SU-DHL-6 (cell line): Measurements from ENCODE around the gene TRIM29.

Source experiments
- EZH2phosphoT487 ChIP-seq: fragments of 200-600 bp; sonication (generic), shearing (Covaris generic); conservative IDR thresholded peaks from 2 replicates; pipeline ENCODE4 v1.6.1; 2018; ENCODE audit warnings: mild to moderate bottlenecking, antibody characterized with exemption, low read length, moderate library complexity, mixed read lengths
- TF ChIP-seq, protein P1 (sequence below): fragments of 200-600 bp; sonication (generic); IDR thresholded peaks from one replicate; pipeline ENCODE4 v1.5.1; 2017; ENCODE audit warnings: antibody characterized with exemption, mild to moderate bottlenecking, low read length, moderate library complexity; ENCODE audit not compliant: insufficient read depth, poor library complexity, severe bottlenecking

DNA sequence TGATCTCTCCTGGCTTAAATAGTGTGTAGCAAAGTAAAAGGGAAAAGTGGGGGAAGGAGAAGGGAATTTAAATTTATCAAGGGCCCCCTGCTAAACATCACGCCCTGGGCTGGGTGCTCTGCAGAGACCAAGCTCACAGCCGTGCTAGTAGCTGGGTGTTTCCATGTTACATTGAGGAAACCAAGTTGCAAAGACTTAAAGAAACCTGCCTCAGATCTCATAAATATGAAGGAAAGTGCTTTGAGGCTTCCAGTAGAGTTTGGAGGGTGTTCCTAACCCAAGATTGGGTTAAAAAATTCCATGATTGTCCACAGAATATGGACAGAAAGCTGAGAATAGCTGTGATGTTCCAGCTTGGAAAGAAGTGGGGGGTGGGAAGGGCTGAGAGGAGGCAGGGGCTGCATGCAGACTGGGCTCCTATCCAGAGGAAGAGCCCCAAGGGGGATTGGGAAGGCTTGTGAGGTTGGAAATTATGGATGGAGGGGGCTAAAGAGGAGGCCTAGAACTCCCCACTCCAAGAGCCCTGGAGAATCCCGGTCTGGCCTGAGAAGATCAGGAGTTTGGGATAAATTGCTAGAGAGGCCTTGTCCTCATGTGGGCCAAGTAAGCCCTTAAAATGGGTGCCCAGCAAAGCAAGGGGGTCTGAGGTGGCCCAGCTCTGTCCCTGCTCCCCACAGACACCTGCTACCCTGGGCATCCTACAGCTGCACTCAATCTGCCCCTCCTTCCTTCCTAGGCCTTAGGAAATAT lies 48.0 kb upstream of the TRIM29 start:
- TF ChIP-seq, protein P1, sequence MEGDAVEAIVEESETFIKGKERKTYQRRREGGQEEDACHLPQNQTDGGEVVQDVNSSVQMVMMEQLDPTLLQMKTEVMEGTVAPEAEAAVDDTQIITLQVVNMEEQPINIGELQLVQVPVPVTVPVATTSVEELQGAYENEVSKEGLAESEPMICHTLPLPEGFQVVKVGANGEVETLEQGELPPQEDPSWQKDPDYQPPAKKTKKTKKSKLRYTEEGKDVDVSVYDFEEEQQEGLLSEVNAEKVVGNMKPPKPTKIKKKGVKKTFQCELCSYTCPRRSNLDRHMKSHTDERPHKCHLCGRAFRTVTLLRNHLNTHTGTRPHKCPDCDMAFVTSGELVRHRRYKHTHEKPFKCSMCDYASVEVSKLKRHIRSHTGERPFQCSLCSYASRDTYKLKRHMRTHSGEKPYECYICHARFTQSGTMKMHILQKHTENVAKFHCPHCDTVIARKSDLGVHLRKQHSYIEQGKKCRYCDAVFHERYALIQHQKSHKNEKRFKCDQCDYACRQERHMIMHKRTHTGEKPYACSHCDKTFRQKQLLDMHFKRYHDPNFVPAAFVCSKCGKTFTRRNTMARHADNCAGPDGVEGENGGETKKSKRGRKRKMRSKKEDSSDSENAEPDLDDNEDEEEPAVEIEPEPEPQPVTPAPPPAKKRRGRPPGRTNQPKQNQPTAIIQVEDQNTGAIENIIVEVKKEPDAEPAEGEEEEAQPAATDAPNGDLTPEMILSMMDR = no peak
- TF ChIP-seq EZH2phosphoT487 = no peak
